T-helper 1 cell treated with Interleukin-12 subunit alpha and Interleukin-12 subunit beta and Interleukin-4 antibody, amounts not matched to agents 30 μg/mL and 1 μg/mL, for 36 hours (primary cell): Measurements from ENCODE around the gene INTS6.

Source experiments
- H3K27ac Mint-ChIP-seq: one replicate; pipeline ENCODE4 v1.8.0; 2021; ENCODE audit warnings: mild to moderate bottlenecking, mixed read lengths
- H3K27me3 Mint-ChIP-seq: one replicate; pipeline ENCODE4 v1.8.0; 2021; ENCODE audit warnings: low read depth, mixed read lengths
- H3K36me3 Mint-ChIP-seq: one replicate; pipeline ENCODE4 v1.8.0; 2021; ENCODE audit warnings: low read depth, mixed read lengths
- H3K4me1 Mint-ChIP-seq: one replicate; pipeline ENCODE4 v1.8.0; 2021; ENCODE audit warnings: low read depth, mixed read lengths
- H3K4me3 Mint-ChIP-seq: one replicate; pipeline ENCODE4 v1.8.0; 2021; ENCODE audit warnings: mild to moderate bottlenecking, moderate library complexity, mixed read lengths
- H3K9me3 Mint-ChIP-seq: one replicate; pipeline ENCODE4 v1.8.0; 2021; ENCODE audit warnings: mixed read lengths

INTS6 gene

DNA sequence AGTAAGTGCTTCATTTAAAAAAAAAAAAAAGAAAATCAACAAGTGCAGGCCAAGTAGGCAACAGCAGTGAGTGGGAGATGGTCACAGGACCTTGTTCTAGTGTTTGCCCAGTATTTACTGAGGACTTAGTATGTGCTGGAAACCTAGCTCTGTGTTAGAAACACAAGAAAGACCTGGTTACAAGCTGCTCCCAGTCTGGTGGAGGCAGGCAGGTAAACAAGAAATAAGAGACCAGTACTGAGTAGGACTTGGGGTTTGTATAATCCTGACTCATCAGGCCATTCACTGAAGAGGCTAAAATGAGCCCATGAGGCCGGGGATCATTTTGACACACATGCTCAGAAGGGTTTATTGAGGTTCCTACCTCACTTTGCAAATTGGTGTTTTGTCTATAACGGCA lies 134.8 kb downstream of the INTS6 start:
- no peaks in the 10 kb centered on the region for H3K36me3 Mint-ChIP-seq
- H3K9me3 Mint-ChIP-seq = no peaks in the 10 kb centered on the region
- H3K4me3 Mint-ChIP-seq = no peak overlapping the region
- no peak overlapping the region for H3K27ac Mint-ChIP-seq
- peaks cover 8% of the 10 kb centered on the region for H3K27me3 Mint-ChIP-seq
- H3K4me1 Mint-ChIP-seq = no peaks in the 10 kb centered on the region

DNA sequence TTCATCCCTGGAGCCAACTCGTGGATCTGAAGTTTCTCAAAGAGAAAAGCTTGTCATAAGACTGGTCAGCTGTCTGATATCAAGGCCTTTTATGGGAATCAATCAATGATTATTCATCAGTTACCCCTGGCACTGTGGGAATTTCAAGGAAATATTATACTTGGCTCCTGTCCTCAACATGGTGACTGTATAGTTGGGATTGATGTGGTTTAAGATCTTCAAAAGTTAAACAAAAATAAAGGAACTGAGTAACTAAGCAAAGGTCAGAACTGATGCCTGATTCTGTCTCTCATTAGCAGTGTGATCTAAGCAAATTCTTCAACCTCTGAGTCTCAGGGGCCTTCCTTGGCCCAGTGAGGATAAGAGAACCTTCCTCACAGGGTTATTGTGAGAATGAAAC lies 135.6 kb downstream of the INTS6 start:
- H3K4me3 Mint-ChIP-seq = no peak overlapping the region
- peaks cover 9% of the 10 kb centered on the region for H3K27me3 Mint-ChIP-seq
- H3K27ac Mint-ChIP-seq = no peak overlapping the region
- no peaks in the 10 kb centered on the region for H3K9me3 Mint-ChIP-seq
- H3K36me3 Mint-ChIP-seq = no peaks in the 10 kb centered on the region
- H3K4me1 Mint-ChIP-seq = no peaks in the 10 kb centered on the region

DNA sequence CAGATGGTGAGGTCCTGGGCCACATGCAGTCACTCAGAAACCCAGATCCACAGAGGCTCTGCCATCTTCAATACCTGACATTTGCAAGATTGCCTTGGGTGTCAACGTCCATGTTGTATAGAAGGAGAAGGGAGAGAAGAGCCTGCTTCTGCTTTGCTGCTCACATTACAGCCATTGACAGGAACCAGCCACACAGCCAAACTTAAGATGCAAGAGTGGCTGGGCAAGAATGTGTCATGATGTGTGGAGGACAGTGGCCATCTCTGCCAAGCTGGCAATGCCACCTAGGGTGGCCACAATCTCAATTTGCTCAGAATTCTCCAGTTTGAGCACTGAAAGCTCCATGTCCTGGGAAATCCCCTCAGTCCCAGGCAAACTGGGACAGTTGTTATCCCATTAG lies 139.2 kb downstream of the INTS6 start:
- Mint-ChIP-seq H3K27ac (no peak overlapping the region), H3K4me3 (no peak overlapping the region), H3K36me3 (no peaks in the 10 kb centered on the region), H3K9me3 (no peaks in the 10 kb centered on the region), H3K27me3 (peaks cover 23% of the 10 kb centered on the region), H3K4me1 (peaks cover 1% of the 10 kb centered on the region)

DNA sequence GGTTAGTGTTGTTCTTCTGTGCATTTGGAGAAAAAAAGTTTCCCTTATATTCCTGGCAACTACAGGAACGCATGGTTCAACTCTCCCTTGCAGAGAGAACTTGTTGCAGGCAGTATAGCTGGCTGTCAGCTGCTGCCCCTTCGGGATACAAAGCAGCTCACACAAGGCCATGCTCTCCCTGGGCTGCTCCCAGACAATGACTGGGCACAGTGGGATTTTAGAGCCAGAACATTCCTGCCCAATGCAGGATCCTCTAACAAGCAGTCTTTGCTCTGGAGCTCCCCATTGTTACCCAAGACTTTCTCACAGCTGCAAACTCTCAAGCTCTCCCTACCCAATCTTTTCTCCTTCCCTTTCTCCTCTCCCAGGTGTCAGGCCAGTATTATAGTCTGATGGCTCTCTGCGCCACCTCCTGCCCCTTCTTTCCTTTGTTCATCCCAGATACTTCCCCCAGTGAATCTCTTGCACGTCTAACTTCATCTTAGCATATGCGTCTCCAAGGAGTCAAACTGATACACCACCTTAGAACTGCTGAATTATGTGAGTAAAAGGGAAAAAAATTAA lies 140.8 kb downstream of the INTS6 start:
- Mint-ChIP-seq H3K4me3 (no peak overlapping the region), H3K9me3 (no peaks in the 10 kb centered on the region)

More for the DNA sequence above, 140.8 kb downstream of the INTS6 start:
- H3K4me1 Mint-ChIP-seq = peaks cover 3% of the 10 kb centered on the region
- no peak overlapping the region for H3K27ac Mint-ChIP-seq
- H3K27me3 Mint-ChIP-seq = peaks cover 25% of the 10 kb centered on the region
- no peaks in the 10 kb centered on the region for H3K36me3 Mint-ChIP-seq
